OCI-LY3 (cell line): ENCODE data around the gene ZC3H13.

ENCODE experiments used
- CTCF ChIP-seq: fragments of 200-600, 300-600 bp; sonication (generic); IDR thresholded peaks from 2 replicates; pipeline ENCODE4 v1.5.1; 2014; ENCODE audit warnings: antibody characterized with exemption, low read length, low read depth
- EZH2phosphoT487 ChIP-seq: fragments of 200-600 bp; shearing (Covaris generic); IDR thresholded peaks from 2 replicates; pipeline ENCODE4 v1.6.1; 2018; ENCODE audit warnings: antibody characterized with exemption, mixed run types, low read depth

DNA sequence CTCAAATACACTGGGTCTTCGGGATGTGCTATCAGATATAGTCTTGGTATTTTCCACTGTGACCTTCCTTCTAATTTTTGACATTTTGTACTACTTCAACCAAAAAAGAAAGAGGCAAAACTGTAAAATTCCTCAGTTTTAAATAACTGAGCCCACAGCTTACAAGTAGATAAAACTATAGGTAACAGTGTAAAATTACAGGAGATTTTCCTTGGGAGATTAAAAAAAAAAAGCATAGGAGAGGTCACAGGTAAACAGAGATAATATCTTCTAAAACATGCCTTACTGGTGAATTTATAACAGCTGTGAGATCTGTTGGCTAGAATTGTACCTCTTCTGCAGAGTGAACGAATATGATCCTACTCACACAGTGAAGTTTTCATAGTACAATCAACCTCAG, 7.1 kb downstream of the ZC3H13 start:
- TF ChIP-seq CTCF = no peak
- no peak for TF ChIP-seq EZH2phosphoT487
